Activated CD4-positive, alpha-beta T cell treated with anti-CD3 and anti-CD28 coated beads, Interleukin-10, Interleukin-2, amounts not matched to agents 100 ng/mL and 50 ng/mL, durations not matched to agents 16 hours and 8 hours (primary cell): ENCODE results near the gene RWDD2A.
"Not testable (repeated sequence)": the region's sequence is repeated elsewhere in the genome, so short reads cannot be mapped to it uniquely, and the experiment has no call there.

Source experiments
- DNase-seq: peaks from one replicate; pipeline ENCODE4 v3.0.0-alpha.2; 2020

RWDD2A gene

DNA sequence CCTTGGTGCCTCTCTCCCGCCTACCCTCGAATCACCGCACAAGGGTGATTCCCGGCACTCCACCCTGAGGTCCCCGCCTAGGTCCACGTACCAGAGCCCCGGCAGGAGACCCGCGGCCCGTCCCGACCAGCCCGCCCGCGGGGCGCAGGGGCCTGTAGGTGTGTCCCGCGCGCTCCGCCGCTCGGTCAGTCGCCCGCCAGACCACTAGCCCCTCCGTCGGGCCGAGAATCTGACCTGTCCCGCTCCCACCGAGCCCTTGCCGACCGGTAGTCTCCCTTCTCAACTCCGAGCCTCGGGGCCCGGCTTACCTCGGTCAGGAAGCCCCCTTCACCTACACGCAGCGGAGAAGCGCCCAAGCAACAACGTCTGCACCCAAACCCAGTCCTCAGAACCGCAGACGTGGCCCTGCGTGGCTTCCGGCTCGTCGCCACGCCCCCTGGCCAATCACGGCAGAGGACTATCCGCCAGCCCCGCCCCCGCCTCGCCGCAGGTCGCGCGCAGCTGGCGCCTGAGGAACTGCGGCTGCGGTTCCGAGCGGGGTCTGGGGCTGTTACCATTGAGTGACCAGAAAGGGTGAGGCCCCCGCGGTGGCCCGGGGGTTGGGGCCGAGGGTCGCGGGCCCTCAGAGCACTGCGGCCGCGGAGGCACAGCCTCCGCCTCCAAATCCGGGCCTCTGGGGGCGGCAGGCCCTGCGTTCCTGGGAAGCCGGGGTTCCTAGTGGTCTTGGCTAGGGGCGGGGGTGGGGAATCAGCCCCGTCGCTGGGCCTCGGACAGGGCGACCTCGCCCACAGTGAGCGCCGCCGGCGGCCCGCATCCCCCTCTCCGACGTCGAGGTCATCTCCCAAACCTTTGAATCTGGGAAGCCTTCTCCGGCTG is at the start of gene RWDD2A, which contains the start of gene PGM3:
RWDD2A (plus strand) TSS at position 487 of the 876 bp plus-strand sequence. CDS start 1,095 bp downstream, outside the sequence.
PGM3 (minus strand) TSS at position 395 of the 876 bp plus-strand sequence. CDS start 2,253 bp downstream, outside the sequence.
- DNase-seq: peak; percentile 92

DNA sequence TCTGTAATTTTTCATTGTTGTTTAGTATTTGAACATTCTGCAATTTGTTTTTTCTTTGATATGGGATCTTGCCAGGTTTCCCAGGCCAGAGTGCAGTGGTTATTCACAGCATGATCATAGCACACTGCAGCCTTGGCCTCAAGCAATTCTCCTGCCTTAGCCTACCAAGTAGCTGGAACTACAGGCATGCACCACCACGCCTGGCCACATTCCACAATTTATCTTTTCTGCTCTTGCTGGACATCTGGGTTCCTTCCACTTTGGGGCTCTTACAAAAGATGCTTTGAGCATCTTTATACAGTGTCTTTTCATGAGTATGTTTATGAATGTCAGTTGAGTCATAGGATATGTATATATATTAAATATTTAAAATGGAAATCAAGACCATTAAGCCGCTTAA is 42.0 kb upstream of the RWDD2A start:
- DNase-seq: no peak

DNA sequence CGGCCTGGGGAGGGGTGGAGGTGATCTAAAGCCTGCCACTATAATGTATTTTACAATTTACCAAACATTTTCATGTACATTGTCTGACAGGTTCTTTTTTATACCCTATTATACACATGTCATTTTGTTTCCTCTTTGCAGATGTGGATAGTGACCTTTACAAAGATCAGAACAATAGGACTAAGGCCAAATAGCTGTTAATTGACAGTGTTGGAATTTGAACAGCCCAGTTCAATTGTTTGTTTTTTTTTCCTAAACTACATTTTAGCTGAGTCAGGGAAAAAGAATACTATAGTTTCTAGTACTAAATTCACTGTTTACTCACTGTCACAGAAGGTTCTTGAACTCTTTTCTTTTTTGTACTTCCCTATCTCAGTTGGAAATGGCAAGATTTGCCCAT is 40.2 kb upstream of the RWDD2A start:
- DNase-seq: no peak

DNA sequence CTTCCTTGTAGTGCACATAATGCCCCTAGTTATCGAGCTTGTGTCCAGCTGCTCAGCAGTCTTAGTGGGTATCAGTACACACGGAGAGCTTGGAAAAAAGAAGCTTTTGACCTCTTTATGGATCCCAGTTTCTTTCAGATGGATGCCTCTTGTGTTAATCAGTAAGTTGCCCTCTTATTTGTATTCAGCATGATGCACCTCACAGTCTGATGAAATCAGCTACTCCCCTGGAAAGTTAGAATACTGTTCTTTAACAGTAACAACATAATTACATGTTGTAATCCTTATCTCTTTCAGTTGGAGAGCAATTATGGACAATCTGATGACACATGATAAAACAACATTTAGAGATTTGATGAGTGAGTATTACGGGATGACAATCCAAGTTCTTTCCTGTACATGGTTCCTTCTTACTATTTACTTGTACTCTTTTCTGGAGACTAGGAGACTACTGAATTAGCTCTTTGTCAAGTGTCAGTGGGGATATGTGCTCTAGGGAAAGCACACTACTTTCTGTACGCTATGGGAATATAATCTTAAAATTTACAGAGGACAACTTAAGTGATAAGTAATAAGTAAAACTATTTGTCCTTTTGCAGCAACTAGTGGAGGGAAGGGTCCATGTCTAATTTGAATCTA is 39.2 kb upstream of the RWDD2A start:
- no peak for DNase-seq

DNA sequence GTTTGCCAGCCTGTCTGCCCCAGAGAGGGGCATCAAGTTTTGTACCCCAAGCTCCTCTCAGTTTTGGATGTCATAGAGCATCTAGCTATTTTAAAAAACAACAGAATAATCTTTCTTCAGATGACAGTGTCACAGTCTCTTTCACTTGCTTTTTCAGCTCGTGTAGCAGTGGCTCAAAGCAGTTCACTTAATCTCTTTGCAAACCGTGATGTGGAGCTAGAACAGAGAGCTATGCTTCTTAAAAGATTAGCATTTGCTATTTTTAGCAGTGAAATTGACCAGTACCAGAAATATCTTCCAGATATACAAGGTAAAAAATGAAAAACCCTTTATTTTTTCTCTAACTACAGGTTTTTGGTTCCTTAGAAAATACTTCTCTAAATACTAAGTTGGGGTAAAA is 37.4 kb upstream of the RWDD2A start:
- no peak for DNase-seq

DNA sequence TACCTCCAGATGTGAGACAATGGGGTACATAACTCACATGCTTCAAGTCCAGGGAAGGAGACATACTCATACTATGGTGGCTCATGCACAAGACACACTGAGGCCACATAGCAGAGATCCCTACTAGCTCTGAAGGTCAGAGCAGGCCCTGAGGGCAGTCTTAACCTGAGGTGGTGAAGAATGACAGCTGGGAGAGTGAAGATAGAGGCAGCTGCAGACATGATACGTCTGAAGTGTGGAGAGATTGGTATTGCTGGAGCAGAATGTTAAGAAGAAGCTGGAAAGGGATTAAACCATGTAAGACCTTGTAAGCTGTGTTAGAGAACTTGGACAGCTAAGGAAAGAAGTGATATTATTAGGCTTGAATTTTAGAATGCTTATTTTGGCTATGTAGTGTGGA is 33.0 kb upstream of the RWDD2A start:
- DNase-seq: no peak

DNA sequence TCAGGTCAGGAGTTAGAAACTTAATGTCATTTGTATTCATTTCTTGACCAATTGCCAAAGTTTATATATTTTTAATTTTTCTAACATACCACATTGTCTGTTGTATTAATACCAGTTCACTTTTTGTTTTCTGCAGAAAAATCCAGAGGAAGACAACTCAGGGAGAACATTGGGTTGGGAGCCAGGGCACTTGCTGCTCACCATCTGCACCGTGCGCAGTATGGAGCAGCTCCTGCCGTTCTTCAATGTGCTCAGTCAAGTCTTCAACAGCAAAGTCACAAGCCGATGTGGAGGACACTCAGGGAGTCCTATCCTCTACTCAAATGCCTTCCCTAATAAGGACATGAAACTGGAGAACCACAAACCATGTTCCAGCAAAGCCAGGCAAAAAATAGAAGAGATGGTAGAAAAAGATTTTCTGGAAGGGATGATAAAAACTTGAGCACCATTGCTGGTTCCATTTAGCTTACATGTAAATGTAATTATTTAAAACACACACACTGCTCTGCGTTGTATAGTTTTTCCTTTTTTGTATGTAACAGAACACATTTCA is 25.4 kb upstream of the RWDD2A start:
- DNase-seq: no peak

DNA sequence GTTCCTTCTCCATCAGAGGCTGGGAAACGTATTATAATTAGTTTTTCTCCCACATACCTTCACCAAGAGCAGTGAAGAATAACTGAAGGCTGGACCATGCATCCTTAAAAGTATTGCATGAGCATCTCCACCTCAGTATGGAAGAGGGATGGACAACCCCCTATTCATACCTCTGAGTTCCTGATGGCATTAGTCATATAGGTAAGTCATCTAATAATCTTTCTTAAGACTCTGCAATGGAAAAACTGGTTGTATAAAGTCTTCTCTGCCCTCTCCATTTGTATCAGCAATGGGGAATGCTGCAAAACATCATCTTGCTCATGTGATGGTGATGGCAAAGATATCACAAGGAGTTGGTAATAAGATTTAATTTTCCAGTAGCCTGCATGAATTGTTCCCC is 24.6 kb upstream of the RWDD2A start:
- no peak for DNase-seq

DNA sequence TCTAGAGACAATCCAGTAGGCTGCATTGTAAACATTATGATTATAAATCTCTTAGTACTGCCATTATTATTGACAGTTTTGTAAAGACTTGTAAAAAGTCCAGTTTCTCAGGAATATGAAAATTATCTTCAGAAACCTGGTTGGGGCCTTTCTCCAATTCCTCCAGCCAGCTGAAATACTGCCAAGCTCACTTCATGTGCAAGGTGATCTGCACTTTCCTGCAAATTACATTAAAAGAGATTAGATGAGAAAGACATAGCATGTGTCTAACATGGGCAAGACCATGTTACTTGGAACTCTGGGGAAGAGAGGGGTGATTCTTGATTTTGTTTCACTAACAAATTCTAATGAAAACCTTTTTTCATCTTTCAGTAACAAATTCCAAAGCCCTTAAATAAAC is 24.1 kb upstream of the RWDD2A start:
- DNase-seq: no peak

DNA sequence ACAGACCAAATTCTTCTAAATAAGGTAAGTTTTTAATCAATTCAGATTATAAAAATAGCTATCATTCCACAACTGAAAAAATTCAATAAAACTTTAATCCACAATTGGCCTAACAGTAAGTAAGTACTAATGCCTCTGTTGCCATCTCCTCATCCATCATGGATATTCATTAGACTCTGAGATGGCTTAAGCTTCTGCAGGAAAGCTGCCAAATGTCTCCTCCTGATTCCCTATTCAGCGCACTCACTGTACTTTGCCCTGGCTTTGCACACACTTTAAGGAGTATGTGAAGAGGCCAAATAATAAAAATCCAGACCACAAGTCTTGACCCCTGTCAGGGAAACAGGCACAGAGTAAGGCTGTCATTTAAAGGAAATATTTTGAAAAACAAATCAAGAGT is 23.6 kb upstream of the RWDD2A start:
- DNase-seq: no peak

DNA sequence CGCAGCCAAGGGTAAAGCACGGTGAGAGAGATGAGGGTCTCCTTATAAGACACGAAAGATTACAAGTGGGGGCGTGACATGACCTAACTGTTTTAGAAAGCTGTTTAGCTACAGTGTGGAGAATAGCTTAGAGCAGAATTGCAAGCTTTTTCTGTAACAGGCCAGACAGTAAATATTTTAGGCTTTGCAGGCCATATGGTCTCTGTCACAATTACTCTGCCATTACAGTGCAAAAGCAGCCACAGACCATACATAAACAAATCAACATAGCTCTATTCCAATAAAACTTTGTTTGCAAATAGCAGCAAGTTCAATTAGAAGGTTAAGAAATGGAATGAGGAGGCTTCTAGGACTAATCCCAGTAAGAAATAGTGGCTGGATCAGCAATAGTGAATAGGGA is 16.9 kb upstream of the RWDD2A start:
- no peak for DNase-seq

DNA sequence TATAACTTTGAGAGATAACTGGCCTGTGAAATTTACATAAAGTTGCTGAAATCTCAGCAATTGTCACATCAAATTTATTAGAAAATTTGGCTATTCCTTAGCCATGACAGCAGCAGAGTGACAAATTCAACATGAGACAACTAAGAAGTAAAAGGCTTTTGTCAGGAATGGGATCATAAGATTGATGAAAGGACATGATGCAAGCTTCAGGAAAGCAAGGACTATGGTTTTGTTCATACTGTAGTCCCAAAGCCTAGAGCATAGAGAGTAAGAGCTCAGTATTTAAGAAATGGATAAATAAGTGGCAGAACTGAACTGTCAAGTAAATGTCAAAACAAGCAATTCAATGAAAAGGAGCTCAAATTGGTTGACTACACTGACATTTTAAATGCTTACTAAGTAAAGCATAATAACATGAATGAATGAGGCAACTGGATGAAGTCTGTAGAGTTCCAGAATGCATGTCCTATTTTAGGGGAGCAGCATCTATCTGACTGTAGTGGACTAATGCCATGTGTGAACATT is 12.7 kb upstream of the RWDD2A start:
- no peak for DNase-seq

DNA sequence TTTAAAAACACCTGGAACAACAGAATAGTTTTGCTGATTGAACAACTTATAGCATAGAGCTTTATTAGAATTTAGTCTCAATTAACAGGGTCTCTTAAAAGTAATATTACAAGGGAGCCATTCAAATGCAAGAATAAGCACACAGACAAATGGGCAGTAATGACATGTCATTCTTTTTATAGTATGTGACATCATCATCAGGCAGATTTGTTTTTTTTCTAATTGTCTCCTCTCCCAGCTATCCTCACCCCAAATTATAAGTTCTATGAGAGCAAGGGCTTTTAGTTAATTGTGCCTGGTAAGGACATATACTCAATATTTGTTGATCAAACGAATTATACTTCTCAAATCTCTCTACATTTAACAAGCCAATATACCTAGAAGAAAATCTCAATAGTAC is 11.0 kb upstream of the RWDD2A start:
- no peak for DNase-seq

DNA sequence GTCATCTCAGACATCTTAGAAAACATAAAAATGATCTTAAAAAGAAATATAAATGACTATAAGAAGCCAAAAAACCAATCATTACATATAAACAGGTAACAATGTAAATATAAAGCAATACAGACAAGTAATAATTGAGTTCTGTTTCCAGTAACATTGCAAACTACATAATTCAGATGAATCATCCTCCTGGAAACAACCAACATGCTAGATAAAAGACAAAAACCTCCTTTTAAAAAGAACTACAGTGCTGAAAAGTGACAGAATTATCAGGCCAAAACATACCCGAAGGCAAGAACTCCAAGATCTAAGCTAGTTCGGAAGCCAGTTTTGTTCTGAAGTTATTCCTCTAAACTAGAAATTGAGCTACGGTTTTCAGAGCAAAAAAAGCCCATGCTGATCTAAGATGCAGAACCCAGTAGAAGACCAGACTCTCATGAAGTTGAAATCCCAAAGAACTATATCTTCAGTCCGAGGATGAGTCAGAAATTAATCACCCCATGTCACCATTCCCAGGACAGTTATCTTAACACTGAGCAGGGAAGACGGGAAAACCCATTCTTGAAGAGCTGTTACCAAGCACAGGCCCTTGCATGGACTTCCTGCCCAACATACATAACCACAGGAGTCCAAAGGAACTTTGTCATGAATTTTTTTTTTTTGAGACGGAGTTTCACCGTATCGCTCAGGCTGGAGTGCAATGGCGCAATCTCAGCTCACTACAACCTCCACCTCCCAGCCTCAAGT is 9.9 kb upstream of the RWDD2A start:
- no peak for DNase-seq

DNA sequence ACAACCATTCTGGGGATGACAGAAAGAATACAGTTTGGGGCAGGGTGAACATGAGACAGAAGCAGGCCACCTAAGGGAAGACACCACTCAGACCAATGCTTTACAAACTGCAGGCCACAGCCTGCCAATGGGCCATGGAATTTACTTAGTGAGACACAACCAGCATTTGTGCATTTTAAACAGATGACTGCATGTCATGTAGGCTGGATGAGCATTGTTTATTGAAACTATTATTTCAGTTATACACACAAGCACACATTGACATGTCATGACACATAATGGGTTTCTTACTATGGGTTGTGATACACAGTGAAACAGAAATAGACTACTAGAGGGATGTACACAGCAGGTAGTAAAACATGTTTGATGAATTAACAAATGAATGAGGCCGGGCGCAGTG is 8.1 kb upstream of the RWDD2A start:
- DNase-seq: no peak

DNA sequence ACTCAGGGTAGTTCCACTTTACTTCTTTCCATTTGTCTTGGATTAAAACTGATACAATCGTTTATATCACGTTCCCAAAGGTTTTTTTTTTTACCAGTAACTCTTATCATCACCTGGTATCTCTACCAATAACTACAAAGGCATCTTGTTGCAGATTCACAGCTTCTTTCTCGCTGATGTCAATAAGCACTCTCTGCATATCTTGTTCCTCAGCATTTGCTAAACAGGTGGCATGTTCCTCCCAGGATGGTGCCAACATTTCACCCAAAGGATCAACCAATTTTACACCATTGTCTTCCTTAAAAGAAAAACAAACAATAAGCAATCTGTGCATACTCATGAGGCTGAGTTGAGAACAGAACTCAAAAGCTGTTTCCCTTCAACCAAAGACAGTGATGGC is 4.7 kb upstream of the RWDD2A start:
- DNase-seq: no peak

DNA sequence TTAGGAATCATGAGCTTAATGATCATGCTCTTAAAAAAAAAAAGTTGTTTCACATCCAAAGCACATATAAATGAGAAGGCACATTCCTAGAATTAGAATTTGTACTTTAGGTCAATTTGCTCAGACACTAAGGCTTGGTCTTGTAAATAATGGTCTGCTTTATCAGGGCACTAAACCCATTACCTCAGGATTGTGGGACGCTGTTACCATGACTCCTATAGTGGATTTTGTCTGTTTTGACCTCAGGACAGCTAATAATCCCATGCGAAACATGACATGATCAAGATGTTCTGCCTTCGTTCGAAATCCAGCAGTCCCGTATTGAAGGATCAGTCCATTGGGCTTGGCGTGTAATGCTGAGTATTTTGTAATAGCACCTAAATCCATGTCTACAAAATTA is 2.5 kb upstream of the RWDD2A start:
- no peak for DNase-seq

DNA sequence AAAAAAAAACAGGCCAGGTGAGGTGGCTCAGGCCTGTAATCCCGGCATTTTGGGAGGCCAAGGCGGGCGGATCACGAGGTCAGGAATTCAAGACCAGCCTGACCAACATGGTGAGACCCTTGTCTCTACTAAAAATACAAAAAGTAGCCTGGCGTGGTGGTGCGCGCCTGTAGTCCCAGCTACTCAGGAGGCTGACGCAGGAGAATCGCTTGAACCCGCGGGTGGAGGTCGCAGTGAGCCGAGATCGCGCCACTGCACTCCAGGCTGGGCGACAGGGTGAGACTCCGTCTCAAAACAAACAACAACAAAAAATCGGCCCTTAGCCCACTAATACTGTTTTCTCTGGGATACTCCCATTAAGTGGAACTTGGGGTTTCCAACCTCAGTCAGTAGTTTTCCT is 1.2 kb upstream of the RWDD2A start:
- not testable (repeated sequence) for DNase-seq

DNA sequence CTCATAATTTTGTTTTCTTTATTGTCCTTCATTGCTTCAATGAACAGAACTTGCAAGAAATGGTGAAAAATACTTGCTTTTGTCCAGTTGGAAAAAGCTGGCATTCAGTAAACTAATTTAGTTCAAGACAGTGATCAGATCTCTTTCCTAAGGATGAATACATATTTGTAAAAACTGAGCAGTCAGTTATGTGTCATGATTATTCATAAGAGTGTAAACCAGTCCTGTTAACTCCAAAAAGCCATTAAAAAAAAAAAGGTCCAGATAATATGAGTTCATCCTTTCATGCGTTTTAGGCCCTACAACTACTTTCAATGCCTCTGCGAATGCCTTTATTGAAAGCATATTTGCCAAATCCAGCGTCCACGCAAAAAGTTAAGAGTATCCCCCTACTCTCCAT is 701 bp upstream of the RWDD2A start:
- DNase-seq: no peak

DNA sequence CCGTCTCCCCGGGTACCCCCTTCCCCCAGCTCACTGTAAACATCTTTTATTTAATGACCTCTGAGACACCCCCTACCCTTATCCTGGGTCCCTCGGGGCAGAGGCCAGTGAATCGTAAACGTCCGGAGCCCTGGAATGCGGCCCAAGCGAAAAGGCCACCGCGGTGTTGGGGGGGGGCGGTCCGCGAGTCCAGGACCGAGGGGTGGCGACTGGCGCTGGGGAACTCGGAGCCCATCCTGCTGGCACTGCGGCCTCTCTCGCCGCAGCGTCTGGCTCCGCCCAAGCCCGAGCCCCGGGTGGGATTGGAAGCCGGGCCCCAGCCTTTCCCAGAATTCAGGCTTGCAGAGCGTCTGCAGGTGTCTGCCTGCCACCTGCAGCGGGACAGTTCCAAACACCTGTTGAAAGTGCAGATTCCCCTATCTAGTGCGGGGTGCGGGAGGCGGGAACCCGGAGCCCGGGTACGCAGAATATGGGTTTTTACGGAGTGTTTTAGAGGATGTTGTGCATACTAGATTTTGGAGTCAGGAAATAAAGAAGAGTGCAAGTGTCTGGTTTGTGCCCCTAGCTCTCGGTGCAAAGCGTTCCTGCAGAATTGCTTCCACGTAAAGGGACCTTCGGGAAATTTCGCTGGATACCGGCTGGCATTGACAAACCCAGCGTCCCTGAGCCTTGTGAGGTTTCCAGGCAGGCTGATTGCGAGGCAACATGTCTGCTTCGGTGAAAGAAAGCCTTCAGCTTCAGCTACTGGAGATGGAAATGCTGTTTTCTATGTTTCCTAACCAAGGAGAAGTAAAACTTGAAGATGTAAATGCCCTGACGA is 800 bp downstream of the RWDD2A start:
- peak; percentile 4 for DNase-seq

DNA sequence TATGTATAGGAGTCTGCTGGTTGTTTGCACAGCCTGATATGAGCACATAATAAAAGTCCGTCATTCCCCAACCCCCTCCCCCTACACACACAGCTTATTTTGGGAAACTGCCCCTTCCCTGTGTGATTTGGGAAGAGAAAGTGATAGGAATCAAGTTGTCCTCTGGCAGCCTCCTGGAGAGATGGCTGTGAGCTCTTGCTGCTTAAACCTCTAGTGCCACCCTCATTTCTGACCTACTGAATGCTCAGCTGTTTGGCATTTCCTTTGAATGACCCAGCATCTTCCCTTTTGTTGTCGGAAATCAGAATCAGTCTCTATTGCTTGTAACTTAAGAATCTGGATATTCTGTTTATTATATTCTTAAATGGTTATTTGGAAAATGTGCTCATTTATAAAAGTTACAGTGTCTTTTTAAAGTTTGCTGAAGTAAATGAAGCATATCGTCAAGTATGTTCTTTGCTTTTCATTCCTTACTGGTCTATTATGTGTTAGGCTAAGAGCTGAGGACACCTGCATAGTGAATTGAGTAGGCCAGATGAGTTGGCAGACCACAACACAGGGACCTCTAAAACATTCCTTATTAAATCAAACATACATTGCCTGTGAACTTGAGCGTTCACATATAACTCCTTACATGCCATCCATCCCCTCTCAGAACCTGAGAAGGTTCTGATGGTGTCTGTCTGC is 5.5 kb downstream of the RWDD2A start:
- DNase-seq: no peak
